Sigmoid colon (tissue), 4 donors: ENCODE measurements around the gene OR2F1.

Experiments used
- POLR2AphosphoS5 ChIP-seq, 4 donors: sonication (generic); formaldehyde crosslinking; IDR thresholded peaks; one replicate each; pipeline ENCODE4 v1.6.1; 2017; ENCODE audit warnings: antibody characterized with exemption in 4 of 4
- TF ChIP-seq, protein P1 (sequence below), 4 experiments: fragments of 450-650 bp in 3 of 4; fragments of 200-600 bp in 1 of 4; IDR thresholded peaks; one replicate each; pipeline ENCODE4 v1.5.1; 2016 to 2019; ENCODE audit warnings: antibody characterized with exemption in 4 of 4, mild to moderate bottlenecking in 3 of 4, moderate library complexity in 2 of 4

- no peak for TF ChIP-seq POLR2AphosphoS5 (IDR thresholded peaks at IDR 0.05)
- TF ChIP-seq, protein P1, sequence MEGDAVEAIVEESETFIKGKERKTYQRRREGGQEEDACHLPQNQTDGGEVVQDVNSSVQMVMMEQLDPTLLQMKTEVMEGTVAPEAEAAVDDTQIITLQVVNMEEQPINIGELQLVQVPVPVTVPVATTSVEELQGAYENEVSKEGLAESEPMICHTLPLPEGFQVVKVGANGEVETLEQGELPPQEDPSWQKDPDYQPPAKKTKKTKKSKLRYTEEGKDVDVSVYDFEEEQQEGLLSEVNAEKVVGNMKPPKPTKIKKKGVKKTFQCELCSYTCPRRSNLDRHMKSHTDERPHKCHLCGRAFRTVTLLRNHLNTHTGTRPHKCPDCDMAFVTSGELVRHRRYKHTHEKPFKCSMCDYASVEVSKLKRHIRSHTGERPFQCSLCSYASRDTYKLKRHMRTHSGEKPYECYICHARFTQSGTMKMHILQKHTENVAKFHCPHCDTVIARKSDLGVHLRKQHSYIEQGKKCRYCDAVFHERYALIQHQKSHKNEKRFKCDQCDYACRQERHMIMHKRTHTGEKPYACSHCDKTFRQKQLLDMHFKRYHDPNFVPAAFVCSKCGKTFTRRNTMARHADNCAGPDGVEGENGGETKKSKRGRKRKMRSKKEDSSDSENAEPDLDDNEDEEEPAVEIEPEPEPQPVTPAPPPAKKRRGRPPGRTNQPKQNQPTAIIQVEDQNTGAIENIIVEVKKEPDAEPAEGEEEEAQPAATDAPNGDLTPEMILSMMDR (IDR thresholded peaks at IDR 0.05): no peak
These were observed 9.2 kb upstream of the OR2F1 start for GRCh38 chr7:143945423-143945822.
